ENCODE results near the gene DFFA. TPM values are rescaled to one million over a fixed set of nuclear protein-coding genes. Genes with fewer than 3 reads are reported as not detected.

The DFFA gene
- total RNA-seq (2021): 94.1 and 98.2 TPM in 2 replicates
- long read RNA-seq, full-length matches to known transcripts: 635 of 720 reads
- long read RNA-seq, partial matches to known transcripts: 43 of 720 reads
- long read RNA-seq, other reads (novel, unspliced or antisense): 42 of 720 reads

DNA sequence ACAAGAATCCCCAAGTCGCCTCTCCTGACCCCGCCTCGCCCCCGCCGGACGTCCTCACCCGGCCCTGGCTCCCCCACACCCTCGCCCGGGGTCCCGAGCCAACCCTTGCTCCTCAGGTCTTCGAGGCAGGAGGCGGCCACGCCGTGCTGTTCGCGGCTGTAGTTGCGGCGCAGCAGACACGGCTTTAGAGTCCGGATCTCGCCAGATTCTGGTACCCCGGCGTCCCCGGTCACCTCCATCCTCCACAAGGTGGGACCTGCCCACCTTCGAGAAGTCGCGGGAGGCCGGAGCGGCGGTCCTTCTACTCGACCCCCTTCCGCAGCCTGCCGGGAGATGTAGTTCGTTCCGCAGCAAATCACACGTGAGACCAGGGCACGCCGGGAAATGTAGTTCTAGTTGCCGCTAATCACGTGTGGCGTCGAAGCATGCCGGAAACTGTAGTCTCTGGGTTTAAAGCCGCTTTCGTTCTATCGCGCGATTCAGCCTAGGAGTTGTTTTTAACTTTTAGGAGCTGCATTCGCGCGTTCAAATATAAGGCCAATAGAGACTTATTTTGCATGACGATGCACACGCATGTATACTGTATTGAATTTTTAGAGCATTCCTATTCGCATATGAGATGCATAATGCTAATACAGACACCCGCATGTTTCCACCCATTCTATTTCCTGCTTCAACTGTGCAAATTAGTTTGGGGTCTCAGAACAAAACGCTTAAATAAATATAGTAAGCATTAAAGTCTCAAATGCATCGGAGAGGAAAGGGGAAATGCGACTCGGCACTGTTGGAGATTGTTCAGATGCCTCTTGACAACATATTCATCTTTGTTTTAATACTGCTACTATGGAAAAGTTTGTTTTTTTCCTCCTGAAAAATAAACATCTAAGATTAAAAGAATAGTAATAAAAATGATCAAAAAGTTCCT, at the start of gene DFFA:
DFFA (minus strand) TSS at position 310 of the 925 bp plus-strand sequence; CDS start at position 239, 71 bp downstream.
- Histone ChIP-seq H2AFZ (ENCODE audit: low read length) (peak within 1 kb of the TSS; percentile 5), H3K79me1 (ENCODE audit: insufficient read depth, low read depth, low read length, poor library complexity, severe bottlenecking) (no peaks in the 10 kb centered on the region), H3K9ac (ENCODE audit: extremely low read depth, insufficient read length, low read length) (peak within 1 kb of the TSS; percentile 57), H3K4me1 (ENCODE audit: insufficient read depth, low read length) (peaks cover 2% of the 10 kb centered on the region; the same call in 1 of the 2 replicates), H4K8ac (replicated peaks; ENCODE audit: insufficient read length, low read depth, low read length) (no peak within 1 kb of the TSS), H4K91ac (ENCODE audit: insufficient read length, low read depth, low read length) (no peak within 1 kb of the TSS), H2BK20ac (ENCODE audit: low read depth, low read length, poor library complexity, severe bottlenecking) (no peak within 1 kb of the TSS), H3K14ac (ENCODE audit: insufficient read depth, low read length) (peak within 1 kb of the TSS; percentile 23; the same call in 1 of the 2 replicates), H2AK5ac (ENCODE audit: insufficient read length, low read length) (no peak within 1 kb of the TSS), H2BK12ac (ENCODE audit: insufficient read length, low read depth, low read length) (no peak within 1 kb of the TSS), H3K4ac (ENCODE audit: low read depth, low read length) (no peak within 1 kb of the TSS), H4K5ac (ENCODE audit: insufficient read length, low read depth, low read length) (no peak within 1 kb of the TSS), H3K79me2 (ENCODE audit: insufficient read depth, low read length) (peaks cover 3% of the 10 kb centered on the region; the same call in 1 of the 2 replicates), H3K27ac (ENCODE audit: insufficient read length, low read depth, low read length) (no peak within 1 kb of the TSS), H3K27me3 (ENCODE audit: insufficient read depth, low read length) (no peaks in the 10 kb centered on the region), H3K23me2 (ENCODE audit: insufficient read length, low read depth, low read length, poor library complexity, severe bottlenecking) (peaks cover 6% of the 10 kb centered on the region), H3T11ph (ENCODE audit: low read length) (no peak within 1 kb of the TSS), H3K56ac (ENCODE audit: insufficient read length, low read depth, low read length) (no peak within 1 kb of the TSS), H4K20me1 (ENCODE audit: control insufficient read depth, insufficient read depth, insufficient read length) (no peaks in the 10 kb centered on the region), H3K23ac (ENCODE audit: insufficient read length, low read depth, low read length) (no peak within 1 kb of the TSS), H2BK15ac (ENCODE audit: low read depth, low read length) (no peak within 1 kb of the TSS), H3K18ac (ENCODE audit: insufficient read length, low read depth, low read length) (peak within 1 kb of the TSS; percentile 0), H2BK120ac (ENCODE audit: low read depth, low read length, poor library complexity, severe bottlenecking) (no peak within 1 kb of the TSS), H2BK5ac (ENCODE audit: insufficient read length, low read length) (no peak within 1 kb of the TSS), H3K9me3 (ENCODE audit: control insufficient read depth, low read depth, low read length) (no peaks in the 10 kb centered on the region), H3K4me2 (ENCODE audit: insufficient read depth, insufficient read length, low read length) (peak within 1 kb of the TSS; percentile 64)
- WGBS (ENCODE audit: extremely low coverage, insufficient read length, low lambda C conversion rate): no CpG with 5 or more reads among the region's 59 CpGs
- DNase-seq: peak; percentile 98
- no peaks in the 10 kb centered on the region for H3K27me3 Mint-ChIP-seq (ENCODE audit: low read depth)
- TF ChIP-seq, protein P1, sequence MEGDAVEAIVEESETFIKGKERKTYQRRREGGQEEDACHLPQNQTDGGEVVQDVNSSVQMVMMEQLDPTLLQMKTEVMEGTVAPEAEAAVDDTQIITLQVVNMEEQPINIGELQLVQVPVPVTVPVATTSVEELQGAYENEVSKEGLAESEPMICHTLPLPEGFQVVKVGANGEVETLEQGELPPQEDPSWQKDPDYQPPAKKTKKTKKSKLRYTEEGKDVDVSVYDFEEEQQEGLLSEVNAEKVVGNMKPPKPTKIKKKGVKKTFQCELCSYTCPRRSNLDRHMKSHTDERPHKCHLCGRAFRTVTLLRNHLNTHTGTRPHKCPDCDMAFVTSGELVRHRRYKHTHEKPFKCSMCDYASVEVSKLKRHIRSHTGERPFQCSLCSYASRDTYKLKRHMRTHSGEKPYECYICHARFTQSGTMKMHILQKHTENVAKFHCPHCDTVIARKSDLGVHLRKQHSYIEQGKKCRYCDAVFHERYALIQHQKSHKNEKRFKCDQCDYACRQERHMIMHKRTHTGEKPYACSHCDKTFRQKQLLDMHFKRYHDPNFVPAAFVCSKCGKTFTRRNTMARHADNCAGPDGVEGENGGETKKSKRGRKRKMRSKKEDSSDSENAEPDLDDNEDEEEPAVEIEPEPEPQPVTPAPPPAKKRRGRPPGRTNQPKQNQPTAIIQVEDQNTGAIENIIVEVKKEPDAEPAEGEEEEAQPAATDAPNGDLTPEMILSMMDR (conservative IDR thresholded peaks at IDR 0.05): no peak
- peak within 1 kb of the TSS; percentile 96 to 99 for H3K4me3 Mint-ChIP-seq
- peaks cover 21 to 32% (median 29%) of the 10 kb centered on the region in 3 experiments for H3K36me3 Mint-ChIP-seq (ENCODE audit: insufficient read depth in 1 of 3, low read depth in 3 of 3)
- H3K4me1 Mint-ChIP-seq: peaks cover 22 to 24% of the 10 kb centered on the region in 2 experiments
- peak within 1 kb of the TSS; percentile 79 to 99 (median 96) for H3K27ac Mint-ChIP-seq
- H3K9me3 Mint-ChIP-seq: no peaks in the 10 kb centered on the region
